H1 (cell line): ENCODE measurements around the gene SENP3. TPM values are rescaled to one million over a fixed set of nuclear protein-coding genes. Genes with fewer than 3 reads are reported as not detected.

Source experiments
- CTCF ChIA-PET: fragments of 300-600 bp; sonication (Branson Sonifier 250); formaldehyde crosslinking; loops from one replicate; lab custom pipeline; 2021; ENCODE audit not compliant: partially characterized antibody; lab: Charles Lee
- POLR2A ChIA-PET: fragments of 300-600 bp; sonication (Branson Sonifier 250); formaldehyde crosslinking; loops from one replicate; lab custom pipeline; 2021; ENCODE audit warnings: inconsistent platforms; ENCODE audit not compliant: partially characterized antibody; lab: Charles Lee
- DNase-seq, 2 experiments: peaks; one replicate each; pipeline versions ENCODE4 v3.0.0 to v3.0.0-alpha.2; 2010 to 2022; ENCODE audit warnings: low spot score in 2 of 2, low read depth in 1 of 2, mixed read lengths in 1 of 2
- FAIRE-seq: peaks from 2 replicates; lab custom pipeline; 2011; peaks lifted over from hg19 to GRCh38; lab: Jason Lieb, UNC
- H2AFZ ChIP-seq: 2 replicates; pipeline ENCODE4 v1.8.1; 2012; ENCODE audit warnings: low read length, inconsistent platforms
- H2AK5ac ChIP-seq: 2 replicates; pipeline ENCODE4 v1.6.1; 2013; ENCODE audit warnings: low read depth, low read length
- H2BK120ac ChIP-seq: replicated peaks from 2 replicates; pipeline ENCODE3; 2013; ENCODE audit warnings: low read depth, low read length, inconsistent platforms
- H2BK12ac ChIP-seq: 2 replicates; pipeline ENCODE4 v1.6.1; 2013; ENCODE audit warnings: low read depth, low read length
- H2BK15ac ChIP-seq: 2 replicates; pipeline ENCODE4 v1.6.1; 2013; ENCODE audit warnings: low read length
- H2BK20ac ChIP-seq: 2 replicates; pipeline ENCODE4 v1.6.1; 2013; ENCODE audit warnings: low read length
- H2BK5ac ChIP-seq: 2 replicates; pipeline ENCODE4 v1.6.1; 2013; ENCODE audit warnings: low read depth, low read length
- H3K14ac ChIP-seq: 2 replicates; pipeline ENCODE4 v1.6.1; 2013; ENCODE audit warnings: inconsistent platforms; ENCODE audit not compliant: insufficient read length
- H3K18ac ChIP-seq: 2 replicates; pipeline ENCODE4 v1.6.1; 2013; ENCODE audit warnings: low read length; ENCODE audit errors: extremely low read depth
- H3K23ac ChIP-seq: 2 replicates; pipeline ENCODE4 v1.6.1; 2013; ENCODE audit warnings: inconsistent platforms; ENCODE audit not compliant: insufficient read length
- H3K23me2 ChIP-seq: 2 replicates; pipeline ENCODE4 v1.6.1; 2013; ENCODE audit warnings: low read depth, low read length
- H3K27ac ChIP-seq: 2 replicates; pipeline ENCODE4 v1.6.1; 2011; ENCODE audit warnings: low read depth, low read length, inconsistent platforms
- H3K27me3 ChIP-seq, 4 experiments: replicated peaks in 1 of 4; 1 replicate in 1 of 4; 2 replicates in 3 of 4; pipeline versions ENCODE4 v1.6.1 to v1.8.1; 2011 to 2013; ENCODE audit warnings: low read length in 3 of 4, mild to moderate bottlenecking in 3 of 4, inconsistent platforms in 2 of 4, mixed read lengths in 2 of 4, moderate library complexity in 1 of 4; ENCODE audit not compliant: control insufficient read depth in 3 of 4, insufficient read depth in 3 of 4; ENCODE audit errors: extremely low read depth in 1 of 4
- H3K36me3 ChIP-seq, 4 experiments: 2 replicates each; pipeline versions ENCODE4 v1.6.1 to v1.8.1; 2011 to 2013; ENCODE audit warnings: mild to moderate bottlenecking in 4 of 4, low read length in 3 of 4, moderate library complexity in 2 of 4, control low read depth in 1 of 4, inconsistent platforms in 1 of 4; ENCODE audit not compliant: insufficient read depth in 4 of 4, control insufficient read depth in 2 of 4
- H3K4ac ChIP-seq: replicated peaks from 2 replicates; pipeline ENCODE3; 2013; ENCODE audit warnings: low read length, low read depth, mixed read lengths, inconsistent platforms; ENCODE audit not compliant: insufficient read length
- H3K4me1 ChIP-seq, 4 experiments: replicated peaks in 1 of 4; 1 replicate in 1 of 4; 2 replicates in 3 of 4; pipeline versions ENCODE4 v1.6.1 to v1.8.1; 2011 to 2013; ENCODE audit warnings: low read length in 3 of 4, inconsistent platforms in 2 of 4, mixed read lengths in 1 of 4; ENCODE audit not compliant: insufficient read depth in 4 of 4, control insufficient read depth in 3 of 4
- H3K4me2 ChIP-seq, 2 experiments: 2 replicates each; pipeline versions ENCODE4 v1.6.1 to v1.8.1; 2011 to 2013; ENCODE audit warnings: low read depth in 2 of 2, low read length in 2 of 2, control low read depth in 1 of 2, inconsistent platforms in 1 of 2, mild to moderate bottlenecking in 1 of 2; ENCODE audit not compliant: insufficient read depth in 1 of 2
- H3K4me3 ChIP-seq, 4 experiments: fragments of 200-600, 300-600 bp in 1 of 4; sonication (generic), shearing (Covaris generic), sonication (Bioruptor Twin) in 1 of 4; 2 replicates each; pipeline versions ENCODE4 v1.5.1 to v1.8.1; 2011 to 2016; ENCODE audit warnings: low read length in 4 of 4, low read depth in 3 of 4, control low read depth in 2 of 4, inconsistent platforms in 2 of 4, mild to moderate bottlenecking in 2 of 4, mixed read lengths in 1 of 4, moderate library complexity in 1 of 4; ENCODE audit not compliant: insufficient read depth in 2 of 4; ENCODE audit errors: extremely low read depth in 1 of 4
- H3K56ac ChIP-seq: replicated peaks from 2 replicates; pipeline ENCODE3; 2013; ENCODE audit warnings: low read depth, mild to moderate bottlenecking, mixed read lengths, low read length, inconsistent platforms; ENCODE audit not compliant: insufficient read length
- H3K79me1 ChIP-seq: 2 replicates; pipeline ENCODE4 v1.6.1; 2013; ENCODE audit warnings: low read depth, low read length, control low read depth
- H3K79me2 ChIP-seq, 2 experiments: 2 replicates each; pipeline versions ENCODE4 v1.6.1 to v1.8.1; 2012 to 2013; ENCODE audit warnings: low read length in 2 of 2, mild to moderate bottlenecking in 2 of 2, inconsistent platforms in 1 of 2; ENCODE audit not compliant: insufficient read depth in 2 of 2, control insufficient read depth in 1 of 2
- H3K9ac ChIP-seq, 4 experiments: replicated peaks in 1 of 4; 1 replicate in 1 of 4; 2 replicates in 3 of 4; pipeline versions ENCODE4 v1.6.1 to v1.8.1; 2011 to 2013; ENCODE audit warnings: low read depth in 3 of 4, low read length in 3 of 4, control low read depth in 2 of 4, mild to moderate bottlenecking in 2 of 4, moderate library complexity in 2 of 4, inconsistent platforms in 1 of 4; ENCODE audit errors: extremely low read depth in 1 of 4
- H3K9me3 ChIP-seq, 2 experiments: 2 replicates each; pipeline versions ENCODE4 v1.6.1 to v1.8.1; 2012 to 2013; ENCODE audit warnings: mild to moderate bottlenecking in 2 of 2, moderate library complexity in 2 of 2, control low read depth in 1 of 2, inconsistent platforms in 1 of 2, low read depth in 1 of 2, low read length in 1 of 2, mixed read lengths in 1 of 2; ENCODE audit not compliant: insufficient read depth in 2 of 2
- H4K20me1 ChIP-seq, 2 experiments: replicated peaks in 1 of 2; 2 replicates each; pipeline versions ENCODE3 to v1.8.1; 2011 to 2013; ENCODE audit warnings: inconsistent platforms in 2 of 2, low read length in 2 of 2, mild to moderate bottlenecking in 1 of 2; ENCODE audit not compliant: insufficient read depth in 2 of 2, control insufficient read depth in 1 of 2
- H4K5ac ChIP-seq: 2 replicates; pipeline ENCODE4 v1.6.1; 2013; ENCODE audit warnings: low read length, low read depth, mixed read lengths, inconsistent platforms; ENCODE audit not compliant: insufficient read length
- H4K8ac ChIP-seq: 2 replicates; pipeline ENCODE4 v1.8.0; 2013; ENCODE audit warnings: mild to moderate bottlenecking, moderate library complexity, low read length, inconsistent platforms; ENCODE audit not compliant: insufficient read depth; ENCODE audit errors: extremely low read depth
- H4K91ac ChIP-seq: replicated peaks from 2 replicates; pipeline ENCODE3; 2013; ENCODE audit warnings: low read length, mixed read lengths, inconsistent platforms; ENCODE audit not compliant: insufficient read length
- BACH1 ChIP-seq: IDR thresholded peaks from 2 replicates; pipeline ENCODE4 v1.6.1; 2012; ENCODE audit warnings: low read length, improper control_type of control experiment
- CBX8 ChIP-seq: fragments of 300-800, 300-1000 bp; sonication (generic); IDR thresholded peaks from 2 replicates; pipeline ENCODE4 v1.7.1; 2016; ENCODE audit warnings: low read depth, low read length, borderline replicate concordance
- CHD2 ChIP-seq: IDR thresholded peaks from 2 replicates; pipeline ENCODE4 v1.6.1; 2012; ENCODE audit warnings: low read length, improper control_type of control experiment
- CTBP2 ChIP-seq: IDR thresholded peaks from 2 replicates; pipeline ENCODE4 v1.7.0; 2011; ENCODE audit warnings: borderline replicate concordance, mild to moderate bottlenecking, moderate library complexity, mixed read lengths, low read length; ENCODE audit not compliant: insufficient read depth, insufficient read length
- GABPA ChIP-seq: IDR thresholded peaks from 2 replicates; pipeline ENCODE4 v1.6.1; 2011; ENCODE audit warnings: mild to moderate bottlenecking, low read length, moderate library complexity, borderline replicate concordance; ENCODE audit not compliant: insufficient read depth
- MAFK ChIP-seq: IDR thresholded peaks from 2 replicates; pipeline ENCODE4 v1.6.1; 2012; ENCODE audit warnings: low read depth, mild to moderate bottlenecking, improper control_type of control experiment, low read length
- POLR2A ChIP-seq, 2 experiments: IDR thresholded peaks; 1 replicate in 1 of 2; 2 replicates in 1 of 2; pipeline ENCODE4 v1.6.1; 2011; ENCODE audit warnings: low read depth in 2 of 2, low read length in 2 of 2, mild to moderate bottlenecking in 2 of 2; ENCODE audit errors: control extremely low read depth in 1 of 2
- RBBP5 ChIP-seq: IDR thresholded peaks from 2 replicates; pipeline ENCODE4 v1.7.1; 2012; ENCODE audit warnings: low read depth, mild to moderate bottlenecking, inconsistent platforms, low read length, moderate library complexity, borderline replicate concordance
- SIRT6 ChIP-seq: IDR thresholded peaks from one replicate; pipeline ENCODE4 v1.7.1; 2012; ENCODE audit warnings: low read length, inconsistent platforms
- SUZ12 ChIP-seq: fragments of 200-600 bp; sonication (generic); IDR thresholded peaks from 2 replicates; pipeline ENCODE4 v1.6.1; 2012; ENCODE audit warnings: mild to moderate bottlenecking, inconsistent platforms, low read length, moderate library complexity, mixed read lengths
- TAF1 ChIP-seq: IDR thresholded peaks from 2 replicates; pipeline ENCODE4 v1.6.1; 2011; ENCODE audit warnings: mild to moderate bottlenecking, low read depth, low read length
- TAF7 ChIP-seq: optimal IDR thresholded peaks from 2 replicates; pipeline ENCODE3; 2011; ENCODE audit warnings: low read depth, mild to moderate bottlenecking, inconsistent platforms, low read length, moderate library complexity, borderline replicate concordance
- WGBS, 2 experiments: shearing (Covaris generic) in 1 of 2; methylation state at CpG; one replicate each; pipeline versions ENCODE4 v1.1.6 to v1.1.7; 2013 to 2015; ENCODE audit warnings: low lambda C conversion rate in 2 of 2, mixed read lengths in 2 of 2, inconsistent platforms in 1 of 2, low coverage in 1 of 2, missing lambda C conversion rate in 1 of 2; ENCODE audit not compliant: insufficient replicate concordance in 2 of 2, insufficient coverage in 1 of 2, insufficient read length in 1 of 2; ENCODE audit errors: extremely low coverage in 1 of 2, missing lambda C conversion rate in 1 of 2; 5-methylcytosine and 5-hydroxymethylcytosine counted together
- polyA plus RNA-seq, 7 experiments: library from polyadenylated mRNA; depleted of rRNA in 3 of 7; stranded (reverse) in 5 of 7; unstranded in 2 of 7; fragments of >200 nt in 5 of 7; fragments of 200-250 nt in 2 of 7; gene quantifications; 1 replicate in 5 of 7; 2 replicates in 1 of 7; 4 replicates in 1 of 7; pipeline versions ENCODE4 v1.2.1 to v1.2.3, GENCODE V29; 2011 to 2013; ENCODE audit warnings: missing spikeins in 2 of 7, mixed read lengths in 2 of 7
- total RNA-seq: library from RNA; stranded (reverse); fragmentation: NEBNext Ultra II Directional; extraction: Animal tissue kit (Norgen Biotek cat#: 25700); gene quantifications from 2 replicates; pipeline ENCODE4 v1.2.1, GENCODE V29; 2021
- TF ChIP-seq, protein P1 (sequence below): IDR thresholded peaks from 2 replicates; pipeline ENCODE4 v1.6.1; 2012; ENCODE audit warnings: low read length, inconsistent platforms

Gene SENP3
- total and polyA plus RNA-seq, 2 of the 8 experiments (the other 6 are each of a cell fraction or from before 2014, with no cell fraction given) = 86.2 to 129 TPM

DNA sequence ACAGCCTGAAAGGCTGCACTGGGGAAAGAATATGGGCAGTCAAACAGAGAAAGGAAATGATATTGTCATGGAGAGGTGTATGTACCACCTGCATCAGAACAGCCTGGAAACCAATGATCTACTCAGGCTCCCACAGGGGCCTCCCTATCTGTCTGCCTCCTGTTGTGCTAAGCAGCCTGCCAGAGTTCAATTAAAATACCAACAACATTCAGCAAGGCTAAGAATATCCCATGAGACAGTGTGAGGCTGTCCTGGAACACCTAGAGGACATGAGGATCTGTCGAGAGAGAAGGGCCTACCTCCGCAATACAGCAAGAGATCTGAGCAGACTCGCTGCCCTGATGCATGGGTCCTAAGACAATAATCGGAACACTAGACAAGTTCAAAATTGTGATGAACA lies 44.6 kb downstream of the SENP3 start:
- FAIRE-seq = no peak
- TF ChIP-seq POLR2A (IDR thresholded peaks at IDR 0.05; ENCODE audit: control extremely low read depth in 1 of 2, low read depth in 2 of 2, low read length in 2 of 2) = no peak
- no peak for TF ChIP-seq TAF1
- no peak for TF ChIP-seq GABPA
- TF ChIP-seq, protein P1, sequence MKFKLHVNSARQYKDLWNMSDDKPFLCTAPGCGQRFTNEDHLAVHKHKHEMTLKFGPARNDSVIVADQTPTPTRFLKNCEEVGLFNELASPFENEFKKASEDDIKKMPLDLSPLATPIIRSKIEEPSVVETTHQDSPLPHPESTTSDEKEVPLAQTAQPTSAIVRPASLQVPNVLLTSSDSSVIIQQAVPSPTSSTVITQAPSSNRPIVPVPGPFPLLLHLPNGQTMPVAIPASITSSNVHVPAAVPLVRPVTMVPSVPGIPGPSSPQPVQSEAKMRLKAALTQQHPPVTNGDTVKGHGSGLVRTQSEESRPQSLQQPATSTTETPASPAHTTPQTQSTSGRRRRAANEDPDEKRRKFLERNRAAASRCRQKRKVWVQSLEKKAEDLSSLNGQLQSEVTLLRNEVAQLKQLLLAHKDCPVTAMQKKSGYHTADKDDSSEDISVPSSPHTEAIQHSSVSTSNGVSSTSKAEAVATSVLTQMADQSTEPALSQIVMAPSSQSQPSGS = no peak
- no peak for TF ChIP-seq SUZ12
- TF ChIP-seq CTBP2 = no peak
- TF ChIP-seq BACH1 = no peak
- no peak for TF ChIP-seq CBX8
- TF ChIP-seq RBBP5 = no peak
- TF ChIP-seq MAFK = no peak
- no peak for TF ChIP-seq TAF7
- TF ChIP-seq SIRT6 = no peak
- TF ChIP-seq CHD2 = no peak

More for the DNA sequence above, 44.6 kb downstream of the SENP3 start:
- H3K27me3 ChIP-seq = no peaks in the 10 kb centered on the region
- no peak overlapping the region for H2AK5ac ChIP-seq
- no peak for DNase-seq
- ChIA-PET POLR2A (interaction anchor here (1.0 to 79.4 kb wide), 4 partner anchors 13 to 60 kb away, joined by 4 to 2272 read pairs (median 6); partner anchors contain the start of genes ATP1B2, TP53 and WRAP53), CTCF (interaction anchor here (3.4 kb wide), 1 partner anchor 17 kb away, joined by 12 read pairs; the partner anchor contains the start of gene SOX15)
- no peak overlapping the region for H3K4me2 ChIP-seq
- H4K20me1 ChIP-seq = peaks cover 0 to 7% of the 10 kb centered on the region in 2 experiments
- no peak overlapping the region for H4K8ac ChIP-seq
- H3K4ac ChIP-seq = no peak overlapping the region
- H4K5ac ChIP-seq = no peak overlapping the region
- H3K27ac ChIP-seq = no peak overlapping the region
- H3K14ac ChIP-seq = no peak overlapping the region
- H3K23me2 ChIP-seq = no peaks in the 10 kb centered on the region
- H2BK12ac ChIP-seq = no peak overlapping the region
- no peak overlapping the region for H2BK5ac ChIP-seq
- peaks cover 0 to 25% of the 10 kb centered on the region in 2 experiments; a peak in 2 of 4 replicates for H3K79me2 ChIP-seq
- no peak overlapping the region for H3K56ac ChIP-seq
- H3K18ac ChIP-seq = no peak overlapping the region
- H3K9me3 ChIP-seq = no peaks in the 10 kb centered on the region
- peaks cover 10% of the 10 kb centered on the region for H3K79me1 ChIP-seq
- H3K4me1 ChIP-seq = no peaks in the 10 kb centered on the region
- H2BK120ac ChIP-seq = no peak overlapping the region
- no peak overlapping the region for H3K23ac ChIP-seq
- H3K9ac ChIP-seq = no peak overlapping the region; a peak in 1 of 7 replicates
- WGBS, 2 experiments = 98% methylated on average over 4 of the region's 4 CpGs; no CpG with 5 or more reads in 1 of the 2 experiments
- H2AFZ ChIP-seq = no peak overlapping the region
- H2BK15ac ChIP-seq = no peak overlapping the region
- H2BK20ac ChIP-seq = no peak overlapping the region
- no peak overlapping the region for H4K91ac ChIP-seq
- H3K4me3 ChIP-seq = no peak overlapping the region
- peaks cover 3 to 48% (median 21%) of the 10 kb centered on the region in 4 experiments for H3K36me3 ChIP-seq
